Activated T-helper 17 cell treated with anti-CD3 and anti-CD28 coated beads, Interleukin-2, amount 50 U/mL, for 72 hours (primary cell): ENCODE results near the gene TRIM66. TPM values are rescaled to one million over a fixed set of nuclear protein-coding genes. Genes with fewer than 3 reads are reported as not detected.

ENCODE experiments used
- ATAC-seq: fragments of 150-1000 bp; cut with Tn5 transposase; replicated peaks from 2 replicates; pipeline ENCODE4 v1.10.0; 2021; ENCODE audit warnings: mild to moderate bottlenecking, moderate library complexity
- H3K27ac Mint-ChIP-seq: one replicate; pipeline ENCODE4 v1.8.0; 2022; ENCODE audit warnings: mixed read lengths
- H3K27me3 Mint-ChIP-seq: one replicate; pipeline ENCODE4 v1.8.0; 2022; ENCODE audit warnings: mixed read lengths
- H3K36me3 Mint-ChIP-seq: one replicate; pipeline ENCODE4 v1.8.0; 2022; ENCODE audit warnings: low read depth, mild to moderate bottlenecking, mixed read lengths
- H3K4me1 Mint-ChIP-seq: one replicate; pipeline ENCODE4 v1.8.0; 2022; ENCODE audit warnings: mixed read lengths
- H3K4me3 Mint-ChIP-seq: one replicate; pipeline ENCODE4 v1.8.0; 2022; ENCODE audit warnings: mild to moderate bottlenecking, mixed read lengths
- H3K9me3 Mint-ChIP-seq: one replicate; pipeline ENCODE4 v1.8.0; 2022; ENCODE audit warnings: mixed read lengths
- total RNA-seq, 2 donors: library from RNA; stranded (reverse); gene quantifications; one replicate each; pipeline ENCODE4 v1.2.3, GENCODE V29; 2022

The TRIM66 gene
- total RNA-seq, 2 donors from 2014 or later, result 15.2 to 19.9 TPM

- Mint-ChIP-seq H3K27ac (no peak overlapping the region), H3K4me1 (no peaks in the 10 kb centered on the region), H3K36me3 (no peaks in the 10 kb centered on the region), H3K4me3 (no peak overlapping the region), H3K27me3 (peaks cover 14% of the 10 kb centered on the region), H3K9me3 (no peaks in the 10 kb centered on the region)
- ATAC-seq, result peak; percentile 56
Observed at GRCh38 chr11:8604078-8604723, 78.3 kb downstream of the TRIM66 start.

GRCh38 chr11:8603696-8604077, 78.8 kb downstream of the TRIM66 start:
- H3K27me3 Mint-ChIP-seq, result peaks cover 18% of the 10 kb centered on the region
- H3K4me1 Mint-ChIP-seq, result no peaks in the 10 kb centered on the region
- no peaks in the 10 kb centered on the region for H3K36me3 Mint-ChIP-seq
- no peaks in the 10 kb centered on the region for H3K9me3 Mint-ChIP-seq
- H3K27ac Mint-ChIP-seq, result no peak overlapping the region
- H3K4me3 Mint-ChIP-seq, result no peak overlapping the region
- ATAC-seq, result no peak

- Mint-ChIP-seq H3K9me3 (no peaks in the 10 kb centered on the region), H3K4me1 (no peaks in the 10 kb centered on the region), H3K27me3 (peaks cover 21% of the 10 kb centered on the region), H3K36me3 (no peaks in the 10 kb centered on the region), H3K4me3 (no peak overlapping the region), H3K27ac (no peak overlapping the region)
- no peak for ATAC-seq
Observed at GRCh38 chr11:8601376-8602133, 80.9 kb downstream of the TRIM66 start.

GRCh38 chr11:8598506-8598905, 84.0 kb downstream of the TRIM66 start:
- H3K36me3 Mint-ChIP-seq, result no peaks in the 10 kb centered on the region
- H3K27me3 Mint-ChIP-seq, result peaks cover 29% of the 10 kb centered on the region
- no peak overlapping the region for H3K27ac Mint-ChIP-seq
- no peaks in the 10 kb centered on the region for H3K4me1 Mint-ChIP-seq
- no peak overlapping the region for H3K4me3 Mint-ChIP-seq
- ATAC-seq, result no peak
- H3K9me3 Mint-ChIP-seq, result no peaks in the 10 kb centered on the region

- Mint-ChIP-seq H3K27me3 (peaks cover 37% of the 10 kb centered on the region), H3K9me3 (no peaks in the 10 kb centered on the region), H3K27ac (no peak overlapping the region), H3K36me3 (no peaks in the 10 kb centered on the region), H3K4me1 (no peaks in the 10 kb centered on the region), H3K4me3 (no peak overlapping the region)
- ATAC-seq, result no peak
Observed at GRCh38 chr11:8597182-8597581, 85.3 kb downstream of the TRIM66 start.

- no peak for ATAC-seq
- H3K27me3 Mint-ChIP-seq, result peaks cover 41% of the 10 kb centered on the region
- H3K4me1 Mint-ChIP-seq, result no peaks in the 10 kb centered on the region
- H3K4me3 Mint-ChIP-seq, result no peak overlapping the region
- no peaks in the 10 kb centered on the region for H3K36me3 Mint-ChIP-seq
- no peaks in the 10 kb centered on the region for H3K9me3 Mint-ChIP-seq
- H3K27ac Mint-ChIP-seq, result no peak overlapping the region
Observed at GRCh38 chr11:8596504-8597046, 85.9 kb downstream of the TRIM66 start.

GRCh38 chr11:8593935-8594909, 88.2 kb downstream of the TRIM66 start, which contains the start of gene STK33:
STK33 (minus strand) TSS chr11:8594228; CDS start chr11:8474905, 119,323 bp downstream.
- no peaks in the 10 kb centered on the region for H3K36me3 Mint-ChIP-seq
- peak; percentile 53 for ATAC-seq
- H3K27me3 Mint-ChIP-seq, result peaks cover 47% of the 10 kb centered on the region
- H3K27ac Mint-ChIP-seq, result no peak within 1 kb of the TSS
- no peaks in the 10 kb centered on the region for H3K9me3 Mint-ChIP-seq
- peak within 1 kb of the TSS; percentile 50 for H3K4me3 Mint-ChIP-seq
- no peaks in the 10 kb centered on the region for H3K4me1 Mint-ChIP-seq

- peak overlapping the region; percentile 50 for H3K4me3 Mint-ChIP-seq
- no peaks in the 10 kb centered on the region for H3K9me3 Mint-ChIP-seq
- ATAC-seq, result no peak
- H3K27ac Mint-ChIP-seq, result no peak overlapping the region
- peaks cover 43% of the 10 kb centered on the region for H3K27me3 Mint-ChIP-seq
- H3K4me1 Mint-ChIP-seq, result no peaks in the 10 kb centered on the region
- H3K36me3 Mint-ChIP-seq, result no peaks in the 10 kb centered on the region
Observed at GRCh38 chr11:8593455-8593854, 89.0 kb downstream of the TRIM66 start.

GRCh38 chr11:8587915-8588314, 94.5 kb downstream of the TRIM66 start:
- H3K36me3 Mint-ChIP-seq, result no peaks in the 10 kb centered on the region
- no peak overlapping the region for H3K27ac Mint-ChIP-seq
- no peaks in the 10 kb centered on the region for H3K9me3 Mint-ChIP-seq
- no peaks in the 10 kb centered on the region for H3K4me1 Mint-ChIP-seq
- H3K27me3 Mint-ChIP-seq, result peaks cover 37% of the 10 kb centered on the region
- ATAC-seq, result no peak
- no peak overlapping the region for H3K4me3 Mint-ChIP-seq

- no peaks in the 10 kb centered on the region for H3K36me3 Mint-ChIP-seq
- H3K4me3 Mint-ChIP-seq, result no peak overlapping the region
- no peaks in the 10 kb centered on the region for H3K9me3 Mint-ChIP-seq
- ATAC-seq, result no peak
- H3K27me3 Mint-ChIP-seq, result peaks cover 29% of the 10 kb centered on the region
- no peak overlapping the region for H3K27ac Mint-ChIP-seq
- no peaks in the 10 kb centered on the region for H3K4me1 Mint-ChIP-seq
Observed at GRCh38 chr11:8586805-8587204, 95.7 kb downstream of the TRIM66 start.

- no peaks in the 10 kb centered on the region for H3K4me1 Mint-ChIP-seq
- no peak for ATAC-seq
Observed at GRCh38 chr11:8586184-8586583, 96.3 kb downstream of the TRIM66 start.

GRCh38 chr11:8584511-8584910, 98.0 kb downstream of the TRIM66 start:
- no peak for ATAC-seq
- H3K4me1 Mint-ChIP-seq, result no peaks in the 10 kb centered on the region

More at GRCh38 chr11:8586184-8586583, 96.3 kb downstream of the TRIM66 start:
- no peak overlapping the region for H3K27ac Mint-ChIP-seq
- no peak overlapping the region for H3K4me3 Mint-ChIP-seq
- H3K36me3 Mint-ChIP-seq, result no peaks in the 10 kb centered on the region
- H3K9me3 Mint-ChIP-seq, result no peaks in the 10 kb centered on the region
- peaks cover 24% of the 10 kb centered on the region for H3K27me3 Mint-ChIP-seq

GRCh38 chr11:8584082-8584481, 98.4 kb downstream of the TRIM66 start:
- Mint-ChIP-seq H3K36me3 (no peaks in the 10 kb centered on the region), H3K27ac (no peak overlapping the region), H3K4me3 (no peak overlapping the region), H3K4me1 (no peaks in the 10 kb centered on the region), H3K27me3 (peaks cover 30% of the 10 kb centered on the region), H3K9me3 (peaks cover 5% of the 10 kb centered on the region)
- ATAC-seq, result no peak

More at GRCh38 chr11:8584511-8584910, 98.0 kb downstream of the TRIM66 start:
- Mint-ChIP-seq H3K27ac (no peak overlapping the region), H3K27me3 (peaks cover 30% of the 10 kb centered on the region), H3K9me3 (peaks cover 5% of the 10 kb centered on the region), H3K4me3 (no peak overlapping the region), H3K36me3 (no peaks in the 10 kb centered on the region)

- no peaks in the 10 kb centered on the region for H3K36me3 Mint-ChIP-seq
- H3K4me1 Mint-ChIP-seq, result no peaks in the 10 kb centered on the region
- peaks cover 5% of the 10 kb centered on the region for H3K9me3 Mint-ChIP-seq
- H3K27me3 Mint-ChIP-seq, result peaks cover 20% of the 10 kb centered on the region
- no peak overlapping the region for H3K27ac Mint-ChIP-seq
- no peak overlapping the region for H3K4me3 Mint-ChIP-seq
- no peak for ATAC-seq
Observed at GRCh38 chr11:8581300-8581699, 101.2 kb downstream of the TRIM66 start.
